Fibroblast of mammary gland (primary cell): ENCODE results near the gene AQP10.

Source experiments
- DNase-seq: peaks from one replicate; pipeline ENCODE4 v3.0.0-alpha.2; 2010; ENCODE audit warnings: low read depth
- H3K4me3 ChIP-seq: 2 replicates; pipeline ENCODE4 v1.5.1; 2011; ENCODE audit warnings: low read depth, mild to moderate bottlenecking, low read length, moderate library complexity; ENCODE audit not compliant: control insufficient read depth
- CTCF ChIP-seq: conservative IDR thresholded peaks from 2 replicates; pipeline ENCODE4 v1.5.1; 2011; ENCODE audit warnings: low read depth, low read length, inconsistent platforms; ENCODE audit not compliant: control insufficient read depth, insufficient read depth

AQP10 gene

GRCh38 chr1:154349121-154349520, 28.2 kb downstream of the AQP10 start:
- H3K4me3 ChIP-seq = no peak overlapping the region
- no peak for DNase-seq
- no peak for TF ChIP-seq CTCF

- TF ChIP-seq CTCF = no peak
- H3K4me3 ChIP-seq = no peak overlapping the region
Observed at GRCh38 chr1:154350383-154350782, 29.5 kb downstream of the AQP10 start.

GRCh38 chr1:154351363-154352068, 30.6 kb downstream of the AQP10 start:
- TF ChIP-seq CTCF = no peak
- H3K4me3 ChIP-seq = no peak overlapping the region
- DNase-seq = no peak

More at GRCh38 chr1:154350383-154350782, 29.5 kb downstream of the AQP10 start:
- no peak for DNase-seq

- no peak for TF ChIP-seq CTCF
- no peak overlapping the region for H3K4me3 ChIP-seq
- no peak for DNase-seq
Observed at GRCh38 chr1:154352245-154352580, 31.3 kb downstream of the AQP10 start.

GRCh38 chr1:154352581-154353459, 31.9 kb downstream of the AQP10 start:
- peak overlapping the region; percentile 39 for H3K4me3 ChIP-seq
- peak; percentile 31 for DNase-seq
- no peak for TF ChIP-seq CTCF

- DNase-seq = peak; percentile 77
- TF ChIP-seq CTCF = peak; percentile 58
- no peak overlapping the region for H3K4me3 ChIP-seq
Observed at GRCh38 chr1:154353460-154353904, 32.6 kb downstream of the AQP10 start.
